HG02885 (cell line): Measurements from ENCODE around the gene SLC39A2.
"Not testable (repeated sequence)": the region's sequence is repeated elsewhere in the genome, so short reads cannot be mapped to it uniquely, and the experiment has no call there.

Source experiments
- ATAC-seq: cut with Tn5 transposase; IDR thresholded peaks from one replicate; pipeline ENCODE4 v1.9.1; 2021; ENCODE audit warnings: mild to moderate bottlenecking; ENCODE audit not compliant: unreplicated experiment, poor library complexity

The SLC39A2 gene

GRCh38 chr14:20996521-20996920 lies 2.6 kb upstream of the SLC39A2 start:
- ATAC-seq: no peak

- ATAC-seq: no peak
These were observed 2.0 kb upstream of the SLC39A2 start for GRCh38 chr14:20997115-20997514.

DNA sequence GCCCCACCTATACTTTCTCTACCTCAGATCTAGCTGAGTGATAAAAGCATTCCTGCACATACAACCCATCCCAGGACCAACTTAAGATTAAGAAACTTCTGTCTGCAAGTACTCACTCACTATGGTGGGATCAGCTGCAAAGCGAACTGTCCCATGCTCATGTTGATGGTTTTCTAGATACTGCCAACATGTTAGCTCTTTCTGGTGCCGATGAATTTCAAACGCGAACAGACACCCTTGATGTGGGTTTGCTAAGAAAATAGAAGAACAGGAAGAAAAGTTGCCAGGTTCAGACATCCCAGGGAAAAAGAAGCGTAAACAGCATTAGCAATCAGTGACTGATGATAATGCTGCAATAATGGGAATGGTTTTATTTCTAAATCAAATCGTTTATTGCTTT lies 1.5 kb upstream of the SLC39A2 start:
- no peak for ATAC-seq

DNA sequence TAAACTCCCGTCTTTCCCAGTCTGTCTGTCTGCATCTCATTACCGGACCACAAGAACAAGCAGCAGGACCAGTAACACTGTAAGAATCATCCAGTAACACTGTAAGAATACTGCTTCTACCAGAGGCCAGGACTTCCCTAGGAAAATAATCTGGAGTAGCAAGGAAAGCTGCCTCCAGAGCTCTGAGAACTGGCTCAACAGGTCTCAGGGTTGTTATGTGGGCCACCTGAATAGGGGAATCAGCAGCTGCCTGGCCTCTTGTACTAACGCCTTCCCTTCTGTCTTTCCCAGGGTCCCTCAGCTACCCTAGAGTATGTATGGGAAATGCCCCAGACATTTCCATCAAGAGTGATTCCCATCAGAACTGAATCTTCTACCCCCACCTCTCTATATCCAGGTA lies 954 bp upstream of the SLC39A2 start:
- ATAC-seq: no peak

GRCh38 chr14:20999591-20999990 lies 498 bp downstream of the SLC39A2 start:
- no peak for ATAC-seq

DNA sequence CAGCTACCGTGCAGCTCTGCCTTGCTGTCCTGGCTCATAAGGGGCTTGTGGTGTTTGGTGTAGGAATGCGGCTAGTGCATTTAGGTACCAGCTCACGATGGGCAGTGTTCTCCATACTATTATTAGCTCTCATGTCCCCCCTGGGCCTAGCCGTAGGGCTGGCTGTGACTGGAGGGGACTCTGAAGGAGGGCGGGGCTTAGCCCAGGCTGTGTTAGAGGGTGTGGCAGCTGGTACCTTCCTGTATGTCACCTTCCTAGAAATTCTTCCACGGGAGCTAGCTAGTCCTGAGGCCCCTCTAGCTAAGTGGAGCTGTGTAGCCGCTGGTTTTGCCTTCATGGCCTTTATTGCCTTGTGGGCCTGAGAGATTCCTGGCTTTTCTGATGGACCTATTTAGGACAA lies 2.1 kb downstream of the SLC39A2 start:
- ATAC-seq: no peak

DNA sequence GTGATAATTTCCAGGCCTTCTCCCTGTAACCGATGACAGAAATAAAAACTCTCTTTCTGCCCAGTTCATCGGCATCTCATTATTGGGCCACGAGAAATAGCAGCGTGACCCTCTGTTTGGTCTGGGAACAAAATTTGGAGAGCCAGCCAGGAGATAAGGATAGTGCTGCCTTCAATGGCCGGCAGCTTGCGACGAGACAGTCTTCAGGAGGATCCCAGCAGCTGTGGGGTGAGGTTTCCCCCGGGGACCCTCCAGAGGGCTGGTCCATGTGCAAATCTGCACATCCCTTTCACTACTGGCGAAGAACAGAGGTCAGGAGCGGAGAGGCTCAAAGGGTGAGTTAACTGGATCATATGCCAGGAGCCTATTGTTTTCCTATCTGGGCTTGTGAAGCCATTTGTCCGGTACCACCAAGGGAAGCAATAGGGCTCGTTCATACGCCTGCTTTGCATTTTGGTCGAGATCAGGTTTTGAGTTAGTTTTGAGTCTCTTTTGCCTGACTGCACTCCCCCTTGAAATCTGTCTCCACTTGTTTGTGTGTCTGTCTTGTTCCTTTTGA lies 4.8 kb downstream of the SLC39A2 start:
- no peak for ATAC-seq

DNA sequence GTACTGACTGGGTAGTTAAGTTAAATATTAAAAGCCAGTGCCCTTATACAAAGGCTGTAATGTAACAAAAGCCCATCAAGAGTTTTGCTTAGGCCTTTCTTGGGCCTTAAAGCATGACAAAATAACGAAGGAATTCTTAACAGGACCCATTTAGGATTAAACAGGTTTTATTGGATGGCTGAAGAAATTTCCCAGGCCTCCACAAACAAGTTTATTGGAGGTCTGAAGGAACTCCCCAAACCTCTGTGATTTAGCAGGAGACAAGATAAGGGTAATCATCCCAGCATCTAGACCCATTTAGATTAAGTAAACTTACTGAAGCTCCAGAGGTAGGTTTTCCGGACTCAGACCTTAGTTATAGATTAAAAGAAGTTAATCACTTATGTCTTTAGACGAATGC lies 10.6 kb downstream of the SLC39A2 start:
- not testable (repeated sequence) for ATAC-seq

DNA sequence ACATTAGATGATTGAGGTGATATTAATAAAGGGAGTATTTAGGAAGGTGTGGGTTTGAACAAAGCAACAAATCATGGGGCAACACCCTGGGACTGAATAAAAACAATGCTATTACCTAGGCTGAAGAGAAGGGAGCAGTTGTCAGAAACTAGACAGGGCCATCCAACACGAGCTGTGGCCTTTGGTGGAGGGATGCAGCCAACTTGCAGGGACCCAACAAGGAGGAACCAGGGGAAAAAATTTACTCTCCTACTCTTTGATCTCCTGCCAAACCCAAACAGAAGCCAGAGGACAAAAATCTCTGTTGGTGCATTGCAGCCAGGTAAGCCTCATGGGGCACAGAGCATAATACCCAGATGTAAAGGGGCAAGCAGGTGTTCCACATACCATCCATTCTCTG lies 12.0 kb downstream of the SLC39A2 start:
- ATAC-seq: no peak

DNA sequence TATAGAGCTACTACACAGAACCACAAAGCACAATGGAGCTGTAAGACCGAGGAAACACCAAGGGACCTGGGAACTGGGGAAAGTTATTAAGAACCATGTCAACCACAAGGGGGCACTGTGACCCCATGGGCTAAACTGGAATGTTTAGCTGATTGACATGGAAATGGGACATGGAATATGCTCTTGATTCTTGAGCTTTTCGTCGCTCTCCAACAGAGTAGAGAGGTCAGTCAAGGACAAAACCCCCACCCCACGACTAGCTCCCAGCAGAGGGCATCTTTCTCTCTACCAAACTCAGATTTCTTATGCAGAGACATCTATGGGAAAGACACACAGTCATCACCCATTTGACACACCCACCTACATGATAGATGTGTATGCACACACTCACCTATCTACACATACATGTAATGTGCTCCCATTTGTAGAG lies 15.7 kb downstream of the SLC39A2 start:
- peak; percentile 70 for ATAC-seq

- ATAC-seq: no peak
These were observed 16.2 kb downstream of the SLC39A2 start for GRCh38 chr14:21015312-21015711.

DNA sequence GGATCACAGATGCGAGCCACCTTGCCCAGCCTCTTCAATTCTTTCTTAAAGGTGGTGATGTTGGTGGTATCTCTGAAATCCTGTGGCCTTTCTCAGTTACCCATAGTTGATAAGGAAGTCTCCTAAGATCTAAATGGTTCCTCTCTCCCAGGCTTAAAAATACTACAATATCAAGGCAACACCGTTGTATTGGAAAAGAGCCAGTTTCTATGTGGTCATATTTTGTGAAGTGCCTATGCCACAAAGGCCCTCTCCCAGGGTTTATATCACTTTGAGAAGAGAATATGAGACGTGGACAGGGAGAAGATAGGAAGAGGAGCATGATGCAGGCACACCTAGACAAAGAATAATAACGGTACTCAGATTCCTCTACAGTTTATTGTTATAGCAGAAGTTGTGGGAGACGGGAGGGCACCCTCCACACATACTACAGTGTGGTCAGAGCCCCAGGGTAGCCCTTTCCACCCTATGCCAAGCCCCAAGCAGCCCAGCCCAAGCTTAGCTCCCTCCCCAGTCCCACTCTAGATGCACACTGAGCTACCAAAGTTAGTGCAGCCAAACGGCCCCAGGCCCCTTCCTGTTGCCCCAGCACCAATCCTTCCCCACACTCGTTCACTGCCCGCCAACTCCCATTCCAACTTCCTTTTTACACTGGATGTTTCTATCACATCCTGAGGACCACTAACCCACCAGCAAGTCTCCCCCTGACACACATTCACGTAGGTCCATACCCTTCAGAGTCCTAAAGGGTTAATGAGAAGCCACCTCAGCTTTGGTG lies 17.5 kb downstream of the SLC39A2 start:
- ATAC-seq: no peak

GRCh38 chr14:21017528-21018245 lies 18.6 kb downstream of the SLC39A2 start:
- no peak for ATAC-seq

- ATAC-seq: no peak
These were observed 19.2 kb downstream of the SLC39A2 start for GRCh38 chr14:21018286-21018685.

DNA sequence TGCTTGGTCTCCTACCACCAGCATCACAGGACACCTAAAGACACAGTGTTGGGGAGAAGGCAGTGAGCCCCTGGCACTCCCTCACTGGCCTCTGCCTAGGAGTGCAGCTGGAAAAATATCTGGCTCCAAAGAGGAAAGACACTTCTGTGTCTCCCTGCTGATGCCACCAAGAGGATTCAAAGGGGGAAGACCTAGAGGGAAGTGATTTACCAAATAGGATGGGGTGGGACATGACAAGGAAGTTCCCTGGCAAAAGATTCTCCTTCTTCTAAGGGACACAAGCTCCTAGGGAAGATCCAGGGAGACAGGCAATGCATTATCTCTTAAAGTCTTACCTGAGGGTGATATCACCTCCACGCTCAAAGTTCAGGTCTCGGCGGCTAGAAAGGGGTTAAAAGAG lies 19.7 kb downstream of the SLC39A2 start:
- no peak for ATAC-seq

DNA sequence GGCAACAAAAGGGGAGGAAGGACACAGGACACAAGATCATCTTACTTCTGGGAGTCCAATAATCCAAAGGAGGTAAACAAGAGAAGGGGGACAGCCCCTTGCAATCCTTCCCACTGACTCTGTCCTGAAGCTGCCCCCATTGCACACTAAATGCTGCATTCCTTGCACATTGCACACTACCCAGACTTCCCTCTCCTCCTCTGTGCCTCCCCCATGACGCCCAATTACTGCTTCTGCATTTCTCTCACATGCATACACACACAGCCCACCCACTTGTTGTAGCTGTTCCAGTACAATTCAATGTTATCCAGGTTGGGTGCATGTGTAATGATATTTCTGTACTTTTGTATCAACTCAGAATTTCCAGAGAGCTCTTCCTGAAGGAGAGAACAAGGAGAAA lies 20.3 kb downstream of the SLC39A2 start:
- no peak for ATAC-seq

DNA sequence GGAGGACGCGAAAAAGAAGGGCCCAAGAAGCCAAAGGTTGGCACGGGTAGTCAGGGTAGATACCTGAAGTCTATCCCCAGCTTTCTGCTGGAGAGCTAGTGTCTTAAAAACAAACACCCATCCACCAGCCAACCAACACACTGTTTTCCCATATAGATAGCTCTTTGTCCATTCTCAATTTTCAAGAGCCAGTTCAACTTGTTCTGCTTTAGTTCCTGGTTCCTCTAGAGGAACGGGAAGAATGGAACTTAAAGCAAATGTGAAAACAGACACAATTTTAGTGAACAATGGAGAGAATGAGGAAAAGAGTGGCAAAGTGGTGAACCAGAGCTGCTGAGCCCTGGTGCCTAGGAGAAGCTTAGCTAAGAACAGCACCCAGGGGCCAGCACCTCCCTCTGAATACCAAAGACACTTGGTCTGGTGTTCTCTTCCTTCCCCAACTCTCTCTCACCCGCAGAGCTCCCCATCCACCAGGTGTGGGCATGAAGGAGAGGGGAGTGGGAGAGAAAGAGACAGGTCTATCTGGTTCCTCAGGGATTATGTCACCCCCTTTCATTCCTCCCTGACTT lies 22.0 kb downstream of the SLC39A2 start:
- ATAC-seq: no peak

- ATAC-seq: no peak
These were observed 23.6 kb downstream of the SLC39A2 start for GRCh38 chr14:21022686-21023085.

DNA sequence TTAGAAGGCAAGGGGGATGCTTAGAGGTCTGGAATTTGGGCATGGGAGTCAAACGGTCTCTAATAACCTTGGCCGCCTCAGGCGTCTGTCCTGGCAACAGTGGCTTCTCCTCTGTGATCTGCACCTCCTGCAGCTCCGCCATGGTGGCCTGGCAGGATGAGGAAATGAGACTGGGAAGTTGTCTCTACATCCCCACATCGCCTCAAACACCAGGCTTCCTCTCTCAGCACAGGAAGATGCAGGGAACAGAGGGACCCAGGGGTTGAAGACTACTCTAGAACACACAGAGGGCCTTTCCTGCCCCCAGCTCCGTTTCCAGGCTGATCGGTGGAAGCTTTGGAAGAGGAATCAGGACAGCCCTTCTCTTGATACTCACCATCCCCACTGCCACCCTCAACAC lies 24.1 kb downstream of the SLC39A2 start:
- no peak for ATAC-seq

GRCh38 chr14:21023817-21024584 lies 24.9 kb downstream of the SLC39A2 start:
- no peak for ATAC-seq
